Right ventricle myocardium superior (tissue), 1 donor: Measurements from ENCODE around the gene GPC5. TPM values are rescaled to one million over a fixed set of nuclear protein-coding genes. Genes with fewer than 3 reads are reported as not detected.

Experiments used
- ATAC-seq: fragments of 200-7000 bp; cut with Tn5 transposase; one replicate; pipeline ENCODE4 v1.9.1; 2020; ENCODE audit warnings: mild to moderate bottlenecking; ENCODE audit not compliant: poor library complexity
- DNase-seq: peaks from one replicate; pipeline ENCODE4 v3.0.0-alpha.2; 2020
- intact Hi-C: fragments of 100-400 bp; cut with DNase I; formaldehyde crosslinking; loops from one replicate; pipeline ENCODE4 v1.11.2; 2022
- total RNA-seq: library from RNA; stranded (reverse); fragmentation: NEBNext Ultra II Directional; extraction: Animal tissue kit (Norgen Biotek cat#: 25700); gene quantifications from one replicate; pipeline ENCODE4 v1.2.1, GENCODE V29; 2021
- donor health status: DM: no; HTN: yes; CAD: no; lungs with severe emphysema.

The GPC5 gene
- total RNA-seq, 1 donor from 2014 or later = 1.4 TPM

DNA sequence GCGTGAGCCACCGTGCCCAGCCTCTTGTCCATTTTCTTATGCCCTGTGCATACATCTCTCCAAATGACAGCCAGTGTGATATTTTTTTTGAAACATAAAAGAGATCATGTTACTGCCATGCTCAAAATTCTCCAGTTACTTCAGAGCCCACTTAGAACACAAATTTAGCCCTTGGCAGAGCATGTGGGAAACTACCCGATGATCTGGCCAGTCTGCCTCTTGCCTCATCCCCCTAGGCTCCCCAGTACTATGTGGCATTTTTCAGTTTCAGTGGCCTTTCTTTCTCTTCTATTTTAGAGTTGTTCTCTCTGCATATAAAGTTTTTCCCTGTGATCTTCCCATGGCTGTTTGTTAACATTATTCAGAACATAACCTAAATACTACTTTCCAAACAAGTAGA is 323.0 kb downstream of the GPC5 start:
- intact Hi-C loops = loop anchor here (10.0 kb wide), 1 partner anchor 347 kb away; no protein-coding TSS in a partner anchor

DNA sequence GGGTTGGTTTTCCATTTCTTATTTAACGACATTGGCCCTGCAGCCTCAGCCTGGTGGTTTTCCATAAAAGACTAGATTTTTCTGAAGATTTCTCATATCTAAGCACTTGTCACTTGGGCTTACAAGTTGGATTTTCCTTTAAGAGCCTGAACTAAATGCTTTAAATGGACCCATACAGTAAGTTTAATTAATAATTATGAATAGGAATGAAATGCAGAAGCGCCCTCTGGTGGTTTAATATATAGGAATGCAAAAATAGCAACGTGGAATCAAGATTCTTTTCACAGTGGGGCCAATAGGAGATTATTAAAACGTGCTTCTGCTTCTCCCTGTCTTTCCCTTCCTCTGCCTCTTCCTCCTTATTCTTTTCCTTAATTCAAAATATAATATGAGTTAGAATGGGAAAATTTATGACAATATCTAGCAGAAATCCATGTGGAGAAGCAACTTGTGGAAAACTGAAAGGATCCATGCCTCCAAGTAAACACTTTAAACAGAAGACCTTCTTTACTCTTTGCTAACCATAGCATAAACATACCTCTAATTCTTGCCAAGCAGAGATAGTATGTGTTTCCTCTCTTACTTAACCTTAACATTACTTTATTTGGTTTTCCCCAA is 324.0 kb downstream of the GPC5 start:
- intact Hi-C loops = loop anchor here (10.0 kb wide), 1 partner anchor 348 kb away; no protein-coding TSS in a partner anchor
- no peak for DNase-seq
- peak; percentile 60 for ATAC-seq

More for the DNA sequence above, 323.0 kb downstream of the GPC5 start:
- DNase-seq (no peak), ATAC-seq (peak; percentile 72)

DNA sequence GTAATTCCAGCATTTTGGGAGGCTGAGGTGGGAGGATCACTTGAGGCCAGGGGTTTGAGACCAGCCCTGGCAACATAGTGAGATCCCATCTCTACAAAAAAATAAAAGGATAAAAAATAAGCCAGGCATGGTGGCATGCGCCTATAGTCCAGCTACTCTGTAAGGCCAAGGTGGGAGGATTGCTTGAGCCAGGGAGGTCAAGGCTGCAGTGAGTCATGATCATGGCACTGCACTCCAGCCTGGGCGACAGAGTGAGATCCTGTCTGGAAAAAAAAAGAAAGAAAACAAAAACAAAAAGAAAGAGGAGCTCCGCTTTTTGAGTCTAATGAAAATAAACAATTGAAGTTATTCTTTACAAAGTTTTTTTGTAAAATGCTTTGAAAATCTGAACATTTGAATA is 326.2 kb downstream of the GPC5 start:
- no peak for DNase-seq
- intact Hi-C loops = loop anchor here (10.0 kb wide), 1 partner anchor 350 kb away; no protein-coding TSS in a partner anchor
- ATAC-seq = no peak

DNA sequence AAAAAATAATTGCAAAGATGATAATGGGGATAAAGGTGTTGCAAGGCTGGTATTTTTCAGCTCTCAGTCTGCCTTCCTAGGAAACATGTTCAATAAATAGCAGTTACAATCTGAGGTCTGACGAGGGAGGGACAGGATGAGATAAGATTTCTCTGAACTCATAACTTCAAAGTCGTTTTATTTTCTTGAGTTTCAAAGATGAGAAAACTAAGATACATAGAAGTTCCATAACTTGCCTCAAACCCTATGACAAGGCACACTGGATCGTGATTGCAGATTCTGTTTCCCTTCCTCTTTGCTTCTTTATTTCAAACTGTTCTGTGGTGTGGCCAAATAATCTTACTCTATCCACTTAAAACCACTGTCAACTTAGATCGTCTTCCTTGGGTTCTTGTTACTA is 327.2 kb downstream of the GPC5 start:
- intact Hi-C loops = loop anchor here (10.0 kb wide), 1 partner anchor 351 kb away; no protein-coding TSS in a partner anchor
- DNase-seq = no peak
- ATAC-seq = no peak

DNA sequence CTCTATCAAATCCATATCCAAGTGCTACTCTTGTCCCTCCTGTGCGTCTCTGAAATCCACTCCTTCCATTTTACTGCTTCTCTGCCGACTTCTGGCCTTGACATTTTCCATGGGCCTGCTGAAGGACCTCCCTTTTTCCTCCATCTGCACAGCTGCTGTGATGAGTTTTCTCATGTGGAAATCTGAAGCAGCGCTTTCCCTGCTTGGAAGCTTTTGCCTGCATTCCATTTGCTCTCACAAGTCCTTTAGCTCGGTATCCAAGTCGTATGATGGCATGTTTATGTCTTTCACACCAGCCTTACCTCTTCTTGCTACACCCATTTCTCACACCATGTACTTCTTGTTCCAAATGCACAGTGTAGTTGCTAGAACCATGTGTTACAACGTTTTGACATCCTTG is 328.2 kb downstream of the GPC5 start:
- DNase-seq (no peak), ATAC-seq (no peak)
- intact Hi-C loops = loop anchor here (10.0 kb wide), 1 partner anchor 352 kb away; no protein-coding TSS in a partner anchor

DNA sequence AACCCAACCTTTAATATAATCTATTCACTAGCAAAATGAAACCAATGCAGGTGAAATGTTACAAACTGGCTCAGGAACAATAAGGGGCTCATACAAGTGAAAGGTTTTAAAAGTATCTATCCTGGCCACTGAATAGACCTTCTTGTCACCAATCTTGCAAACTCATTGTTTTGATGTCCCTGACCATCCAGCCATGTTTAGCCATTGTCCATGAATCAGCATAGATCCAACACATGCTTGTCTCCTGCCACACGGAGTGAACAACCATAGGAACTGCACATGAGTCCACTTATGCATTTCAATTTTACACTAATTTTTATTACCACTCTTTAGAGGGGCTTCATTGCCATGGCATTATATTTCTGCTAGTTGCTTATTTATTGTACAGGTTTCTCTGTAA is 331.4 kb downstream of the GPC5 start:
- no peak for DNase-seq
- intact Hi-C loops = loop anchor here (10.0 kb wide), 1 partner anchor 355 kb away; no protein-coding TSS in a partner anchor
- no peak for ATAC-seq

DNA sequence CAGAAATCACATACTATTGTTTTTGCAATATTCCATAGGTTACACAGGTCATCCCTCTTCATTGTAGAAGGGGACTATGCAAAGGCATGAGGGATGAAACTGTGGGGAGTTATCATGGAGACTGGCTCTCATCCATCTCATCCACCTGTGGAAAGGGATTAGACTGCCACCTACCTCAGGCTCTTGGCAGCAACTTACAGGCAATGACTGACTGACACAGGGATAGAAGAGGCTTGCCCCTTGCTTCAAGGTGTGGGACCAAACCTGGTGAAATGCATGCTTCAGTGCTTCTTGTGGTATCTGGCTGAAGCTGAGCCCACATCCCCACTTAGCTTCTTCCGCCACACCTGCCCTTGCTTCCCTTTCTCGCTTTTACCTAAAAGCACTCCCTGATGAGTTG is 341.3 kb downstream of the GPC5 start:
- DNase-seq (no peak), ATAC-seq (no peak)
- intact Hi-C loops = no loop called here

DNA sequence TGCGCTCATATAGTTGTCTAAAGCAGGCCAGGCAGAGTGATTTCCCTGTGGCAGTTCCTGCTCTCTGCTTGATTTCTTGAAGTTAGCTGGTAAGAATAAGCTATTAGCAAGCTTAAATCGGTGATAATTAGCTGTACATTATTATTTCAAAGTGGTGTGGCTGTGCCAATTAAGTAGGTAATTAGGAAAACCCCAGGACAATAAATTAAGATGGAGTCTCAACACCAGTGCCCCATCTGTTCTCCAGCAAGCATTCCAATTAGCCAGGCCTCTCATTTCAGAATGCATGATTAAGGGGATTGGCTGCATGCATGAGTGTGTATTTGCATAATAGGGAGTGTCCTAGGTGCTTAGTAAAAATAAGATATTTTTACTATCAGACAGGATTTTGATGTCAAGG is 342.3 kb downstream of the GPC5 start:
- DNase-seq = no peak
- intact Hi-C loops = no loop called here
- ATAC-seq = no peak

DNA sequence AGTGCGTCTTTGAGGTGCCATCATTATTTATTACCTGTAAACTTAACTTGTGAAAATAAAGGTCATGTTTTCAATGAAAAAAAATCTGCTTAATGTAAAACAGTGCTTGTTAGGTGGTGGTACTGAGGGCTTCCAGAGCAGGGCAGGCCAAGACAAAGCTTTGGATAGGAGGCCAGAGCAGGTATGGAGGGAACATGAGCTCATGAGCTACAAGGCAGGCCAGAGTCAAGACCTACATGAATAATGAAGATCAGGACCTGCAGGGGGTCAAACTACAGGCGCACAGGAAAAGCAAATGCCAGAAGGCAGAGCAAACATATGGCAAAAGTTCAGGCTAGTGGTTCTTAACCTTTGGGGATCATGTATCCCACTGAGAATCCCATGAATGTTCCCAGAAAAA is 343.5 kb downstream of the GPC5 start:
- DNase-seq (no peak), ATAC-seq (no peak)
- intact Hi-C loops = no loop called here

DNA sequence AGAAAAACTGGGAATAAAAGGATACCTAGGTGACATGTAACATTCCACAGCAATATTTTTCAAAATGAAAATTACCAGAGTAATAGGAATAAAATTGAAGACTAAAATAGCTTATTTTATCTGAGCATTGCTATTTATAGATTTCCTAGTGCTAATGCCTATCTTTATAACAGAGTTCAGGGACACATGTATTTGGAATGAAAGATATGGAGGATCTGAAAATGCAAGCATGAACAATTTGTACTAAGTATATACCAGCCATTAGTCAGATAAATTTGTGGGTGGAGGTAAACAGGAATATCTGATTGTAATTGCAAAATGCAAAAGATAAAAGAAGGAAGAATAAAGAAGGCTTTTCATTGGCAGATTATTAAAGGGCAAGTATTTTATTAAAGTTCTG is 345.9 kb downstream of the GPC5 start:
- ATAC-seq (peak; percentile 78), DNase-seq (no peak)
- intact Hi-C loops = no loop called here

DNA sequence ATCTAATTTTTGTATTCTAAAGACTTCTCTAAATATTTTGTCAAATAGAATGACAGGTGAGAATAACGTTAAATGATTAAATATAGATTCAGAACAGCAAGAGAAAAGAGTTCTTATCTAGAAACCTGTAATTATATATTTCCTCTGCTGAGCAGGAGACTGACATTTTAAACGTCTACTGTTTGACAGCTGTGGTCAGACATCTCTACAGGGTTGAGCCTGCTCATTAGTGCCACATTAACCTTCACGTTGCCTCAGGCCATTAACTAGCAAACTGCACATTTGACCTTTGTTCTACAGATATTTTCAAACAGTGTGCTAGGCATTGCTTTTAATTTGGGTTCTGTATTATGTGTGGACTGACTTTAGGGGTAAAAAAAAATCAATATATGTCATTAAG is 347.5 kb downstream of the GPC5 start:
- no peak for DNase-seq
- peak; percentile 45 for ATAC-seq
- intact Hi-C loops = no loop called here

DNA sequence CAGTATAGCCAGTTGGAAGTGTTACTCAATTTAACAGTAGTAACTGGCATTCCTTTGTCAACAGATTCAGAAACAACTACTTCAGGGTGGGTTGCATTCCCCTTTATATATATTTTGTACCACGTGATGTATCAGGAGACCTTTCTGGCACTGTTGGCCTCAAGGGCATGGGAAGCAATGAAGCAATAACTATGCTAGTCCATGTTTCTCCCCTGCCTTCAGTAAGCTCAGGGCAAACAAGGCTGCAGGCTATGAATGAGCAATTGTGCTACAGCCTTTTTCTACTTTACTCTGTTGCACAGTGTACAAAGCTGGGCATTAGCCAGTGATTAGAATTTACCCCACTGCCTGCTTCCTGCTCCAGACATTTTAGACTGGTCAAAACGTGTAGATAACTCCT is 348.8 kb downstream of the GPC5 start:
- ATAC-seq (no peak), DNase-seq (no peak)
- intact Hi-C loops = no loop called here

DNA sequence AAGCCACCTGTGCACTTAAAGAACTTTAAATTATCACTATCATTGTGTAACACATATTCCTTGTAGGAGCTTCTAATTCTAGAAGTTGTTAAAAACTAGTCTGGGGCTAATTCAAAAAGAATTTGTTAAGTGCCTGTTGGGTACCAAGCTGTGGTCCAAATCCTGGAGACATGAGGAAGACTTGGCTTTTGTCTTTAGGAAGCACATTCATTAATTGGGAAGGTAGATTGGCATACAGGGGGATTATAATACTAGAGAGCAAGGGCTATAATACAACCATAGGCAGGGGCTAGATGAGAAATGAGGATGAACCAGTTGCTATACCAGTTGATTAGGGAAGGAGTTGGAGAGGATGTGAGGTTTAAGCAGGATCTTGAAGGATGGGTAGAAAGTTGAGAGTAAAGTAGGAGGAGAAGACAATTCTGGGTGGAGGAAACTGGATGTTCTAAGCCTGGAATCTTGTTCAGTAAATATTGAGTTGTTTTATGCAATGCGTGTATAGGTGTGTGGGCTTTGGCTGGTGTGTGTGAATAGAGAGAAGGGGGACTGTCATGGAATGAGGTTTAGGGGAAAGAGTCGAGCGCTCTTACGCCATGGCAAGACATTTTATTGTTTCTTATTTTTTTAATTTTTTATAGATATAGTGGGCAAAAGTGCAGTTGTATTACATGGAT is 350.1 kb downstream of the GPC5 start:
- DNase-seq (no peak), ATAC-seq (no peak)
- intact Hi-C loops = no loop called here

DNA sequence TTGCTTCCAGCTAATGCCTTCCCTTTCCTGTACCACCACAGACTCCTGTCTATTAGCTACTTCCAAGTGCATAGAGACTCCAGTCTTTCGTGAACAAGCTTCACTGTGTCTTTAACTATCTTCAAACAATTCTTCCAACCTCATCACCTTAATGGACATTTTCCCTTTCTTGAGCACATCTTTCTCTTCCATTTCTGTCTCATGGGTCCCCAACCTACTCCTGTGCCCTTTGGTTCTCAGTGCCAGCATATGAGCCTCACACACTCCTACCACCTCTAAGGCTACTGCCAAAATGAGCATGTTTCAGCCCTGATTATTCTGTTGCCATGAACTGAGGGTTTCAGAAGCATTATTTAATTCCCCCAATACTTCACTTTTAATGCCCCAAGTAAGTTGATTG is 360.3 kb downstream of the GPC5 start:
- DNase-seq (no peak), ATAC-seq (no peak)
- intact Hi-C loops = no loop called here

DNA sequence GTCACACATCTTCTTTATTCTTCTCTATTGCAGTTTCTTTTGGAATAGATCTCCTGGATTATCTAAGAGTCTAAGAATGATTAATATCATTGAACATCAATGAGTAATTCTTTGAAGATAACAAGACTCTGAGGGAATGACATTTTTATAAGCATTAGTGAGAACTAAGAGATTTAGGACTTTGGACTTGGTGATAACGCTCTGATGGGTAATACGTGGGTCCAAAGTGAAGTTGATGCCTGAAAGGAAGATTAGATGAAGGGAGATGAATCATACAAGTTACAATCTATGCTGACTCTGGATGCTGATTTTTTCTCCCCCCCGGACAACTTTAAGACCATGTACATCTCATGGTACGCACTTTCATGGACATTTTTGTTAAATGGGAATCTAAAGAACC is 364.5 kb downstream of the GPC5 start:
- intact Hi-C loops = no loop called here
- no peak for DNase-seq
- no peak for ATAC-seq

DNA sequence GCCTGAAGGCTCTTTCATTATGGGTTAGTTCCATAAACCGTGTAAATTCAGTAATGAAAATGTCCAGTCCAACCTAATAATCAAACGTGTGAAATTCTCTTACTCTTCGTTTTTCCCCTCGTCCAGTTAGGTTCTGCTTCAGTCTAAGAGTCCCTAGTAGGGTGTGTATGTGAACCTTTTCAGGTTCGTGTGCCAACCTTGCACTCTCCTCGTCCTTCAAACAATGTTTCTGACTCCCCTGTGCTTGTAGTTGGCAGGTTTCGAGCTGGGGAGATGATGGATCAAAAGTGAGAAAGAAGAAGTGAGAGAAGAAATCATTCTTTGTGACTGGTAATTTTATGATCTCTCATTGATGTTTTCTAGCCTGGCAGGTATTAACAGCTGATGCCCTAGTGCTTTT is 366.1 kb downstream of the GPC5 start:
- no peak for DNase-seq
- no peak for ATAC-seq
- intact Hi-C loops = no loop called here

DNA sequence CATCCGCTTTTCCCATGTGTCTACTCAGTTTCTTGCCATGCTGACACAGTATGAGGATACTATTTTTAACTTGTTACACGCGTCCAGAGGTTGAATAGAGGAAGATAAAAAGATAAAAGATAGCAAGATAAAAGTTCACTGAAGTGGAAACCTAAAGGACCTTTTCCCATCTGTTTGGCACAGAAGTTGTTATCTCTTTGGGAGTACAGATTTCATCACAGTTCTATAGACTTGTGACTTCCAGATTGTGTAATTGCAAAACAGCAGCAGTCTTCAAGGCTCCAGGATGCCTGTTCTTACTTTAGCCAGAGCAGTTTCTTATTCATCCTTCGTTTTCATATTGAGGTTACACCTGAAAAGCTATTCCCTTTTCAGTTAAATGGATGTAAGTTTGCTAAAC is 369.2 kb downstream of the GPC5 start:
- no peak for ATAC-seq
- intact Hi-C loops = no loop called here
- DNase-seq = no peak

DNA sequence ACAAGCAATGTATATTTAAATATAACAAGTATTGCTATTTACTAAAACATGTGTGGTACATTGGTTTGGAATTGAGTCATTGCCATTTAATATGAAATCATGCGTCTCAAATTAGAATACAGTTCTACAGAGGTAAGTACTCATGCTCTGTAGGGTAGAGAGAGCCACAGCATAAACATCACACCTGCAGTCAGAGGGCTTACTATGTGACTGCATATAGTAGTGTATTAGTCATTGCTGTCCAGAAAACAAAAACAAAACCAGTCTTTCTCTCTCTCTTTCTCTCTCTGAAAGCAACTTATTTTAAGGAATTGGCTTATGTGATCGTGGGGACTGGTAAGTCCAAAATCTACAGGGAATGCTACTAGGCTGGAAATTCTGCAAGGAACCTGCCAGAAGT is 370.3 kb downstream of the GPC5 start:
- no peak for DNase-seq

DNA sequence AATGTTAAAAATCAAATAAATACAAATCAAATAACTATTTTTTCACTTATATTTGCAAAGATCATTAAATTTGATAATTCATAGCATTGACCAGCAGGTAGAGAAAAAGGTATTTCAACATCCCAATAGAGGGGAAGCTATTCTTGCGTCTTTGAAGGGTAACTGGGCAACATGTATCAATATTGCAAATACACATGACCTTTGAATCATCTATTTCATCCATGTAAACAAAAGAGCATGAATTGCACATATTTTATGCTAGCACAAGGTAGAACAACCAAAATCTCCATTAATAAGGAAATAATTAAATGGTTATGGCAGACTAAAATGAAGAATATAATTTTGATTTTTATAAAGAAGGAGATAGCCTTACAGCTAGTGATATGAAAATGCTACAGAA is 372.8 kb downstream of the GPC5 start:
- intact Hi-C loops = loop anchor here (10.0 kb wide), 1 partner anchor 386 kb away; no protein-coding TSS in a partner anchor
- no peak for DNase-seq
- ATAC-seq = no peak

More for the DNA sequence above, 370.3 kb downstream of the GPC5 start:
- intact Hi-C loops = no loop called here
- no peak for ATAC-seq

DNA sequence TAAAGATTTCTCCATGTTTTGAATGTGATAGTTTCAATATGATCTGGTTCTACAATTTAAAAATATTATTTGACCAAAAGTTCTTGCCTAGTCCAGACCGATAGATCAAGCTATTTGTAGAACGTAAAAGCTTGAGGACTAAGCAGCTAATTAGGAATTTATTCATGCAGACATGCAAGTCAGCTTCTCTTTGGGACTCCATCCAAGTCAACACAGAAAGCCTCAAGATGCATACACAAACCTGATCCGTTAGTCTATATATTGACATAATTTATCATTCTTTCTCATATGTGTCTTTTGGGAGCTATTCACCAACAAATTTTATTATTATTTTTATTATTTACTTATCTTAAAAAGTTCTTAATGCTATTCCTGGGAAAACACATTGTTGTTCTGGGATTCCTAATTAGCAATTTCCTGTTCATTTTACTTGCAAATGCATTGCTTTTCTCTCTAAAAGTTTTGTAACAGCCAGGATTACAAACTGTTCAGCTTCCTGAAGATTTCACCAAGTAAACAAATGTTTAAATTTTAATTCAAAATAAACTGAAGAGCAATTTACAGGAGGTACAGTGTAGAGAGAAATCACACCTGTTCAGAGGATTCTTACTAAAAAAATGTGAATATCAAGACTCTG is 375.3 kb downstream of the GPC5 start:
- no peak for DNase-seq
- ATAC-seq = no peak
- intact Hi-C loops = loop anchor here (10.0 kb wide), 1 partner anchor 389 kb away; no protein-coding TSS in a partner anchor
